GM18873 (cell line): ENCODE results near the gene PXDN.
"Not testable (repeated sequence)": the region's sequence is repeated elsewhere in the genome, so short reads cannot be mapped to it uniquely, and the experiment has no call there.

Experiments
- ATAC-seq: cut with Tn5 transposase; IDR thresholded peaks from one replicate; pipeline ENCODE4 v1.9.1; 2021; ENCODE audit warnings: mild to moderate bottlenecking, moderate library complexity, moderate number of reproducible peaks; ENCODE audit not compliant: unreplicated experiment, low FRiP score

PXDN gene

DNA sequence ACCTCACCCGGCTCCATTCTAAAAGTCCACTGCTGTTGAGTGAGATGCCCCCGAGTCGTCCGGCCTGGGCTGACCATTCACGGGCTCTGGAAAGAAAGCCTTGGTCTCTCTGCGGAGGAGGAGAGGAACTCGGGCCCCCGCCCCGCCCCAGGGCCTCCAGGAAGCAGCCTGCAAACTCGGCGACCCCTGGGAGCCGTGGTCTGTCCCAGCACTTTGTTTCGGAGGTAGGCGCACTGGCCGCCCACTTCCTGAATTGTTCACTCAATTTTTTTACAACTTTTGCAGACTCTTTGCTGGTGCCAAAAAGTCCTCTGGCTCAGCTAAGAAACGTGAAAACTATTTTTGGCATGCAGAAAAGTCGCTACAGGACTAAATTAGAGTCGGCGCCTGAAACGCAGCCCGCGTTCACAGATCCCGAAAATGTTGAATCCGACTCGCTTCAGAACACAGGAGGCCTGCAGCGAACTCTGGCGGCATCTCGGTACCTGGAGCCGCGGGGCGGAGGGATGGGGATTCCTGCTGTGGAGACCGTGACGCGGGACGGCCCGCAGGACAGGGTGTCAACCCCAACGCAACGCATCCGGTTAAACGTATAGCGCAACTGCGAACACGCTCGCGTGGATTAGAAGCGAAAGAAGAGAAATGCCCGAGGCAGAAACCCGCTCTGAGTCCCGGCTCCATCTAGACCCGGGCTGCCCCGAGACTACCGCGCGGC lies 1.5 kb downstream of the PXDN start:
- ATAC-seq: no peak

DNA sequence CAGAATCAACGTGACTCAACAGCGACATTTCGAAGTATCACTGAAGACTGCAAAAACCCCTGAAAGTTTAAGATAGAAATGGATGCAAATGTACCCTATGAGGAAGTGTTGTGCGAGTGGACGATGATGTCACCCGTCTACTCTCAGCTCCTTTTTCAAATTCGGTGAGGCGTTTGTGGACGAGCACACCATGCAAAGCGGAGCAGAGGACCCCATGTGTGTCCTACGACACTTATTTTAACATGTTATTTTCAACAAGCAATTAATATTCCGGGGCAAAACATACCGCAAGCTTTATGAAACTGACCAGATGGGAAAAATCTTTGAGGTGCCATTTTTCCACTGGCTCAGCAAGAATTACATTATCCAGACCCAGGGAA lies 2.0 kb downstream of the PXDN start:
- ATAC-seq: no peak

DNA sequence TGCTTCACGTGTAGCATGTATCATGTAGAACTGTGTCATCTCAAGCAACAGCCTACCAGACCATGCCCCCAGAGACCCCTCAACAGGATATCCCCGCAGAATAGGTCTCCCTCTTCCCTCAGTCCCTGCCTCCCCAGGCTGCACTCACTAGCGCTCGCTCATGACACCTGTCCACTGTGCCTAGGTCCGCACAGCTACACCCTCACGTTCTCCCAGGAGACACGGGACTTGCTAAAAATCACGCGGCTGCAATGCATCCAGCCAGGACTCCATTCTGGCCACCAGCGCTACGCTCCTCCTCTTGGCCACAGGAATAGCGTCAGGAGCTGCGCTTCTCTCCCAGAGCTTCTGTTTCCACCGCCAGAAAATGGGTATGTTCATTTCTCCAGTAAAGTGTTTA lies 2.5 kb downstream of the PXDN start:
- ATAC-seq: no peak

DNA sequence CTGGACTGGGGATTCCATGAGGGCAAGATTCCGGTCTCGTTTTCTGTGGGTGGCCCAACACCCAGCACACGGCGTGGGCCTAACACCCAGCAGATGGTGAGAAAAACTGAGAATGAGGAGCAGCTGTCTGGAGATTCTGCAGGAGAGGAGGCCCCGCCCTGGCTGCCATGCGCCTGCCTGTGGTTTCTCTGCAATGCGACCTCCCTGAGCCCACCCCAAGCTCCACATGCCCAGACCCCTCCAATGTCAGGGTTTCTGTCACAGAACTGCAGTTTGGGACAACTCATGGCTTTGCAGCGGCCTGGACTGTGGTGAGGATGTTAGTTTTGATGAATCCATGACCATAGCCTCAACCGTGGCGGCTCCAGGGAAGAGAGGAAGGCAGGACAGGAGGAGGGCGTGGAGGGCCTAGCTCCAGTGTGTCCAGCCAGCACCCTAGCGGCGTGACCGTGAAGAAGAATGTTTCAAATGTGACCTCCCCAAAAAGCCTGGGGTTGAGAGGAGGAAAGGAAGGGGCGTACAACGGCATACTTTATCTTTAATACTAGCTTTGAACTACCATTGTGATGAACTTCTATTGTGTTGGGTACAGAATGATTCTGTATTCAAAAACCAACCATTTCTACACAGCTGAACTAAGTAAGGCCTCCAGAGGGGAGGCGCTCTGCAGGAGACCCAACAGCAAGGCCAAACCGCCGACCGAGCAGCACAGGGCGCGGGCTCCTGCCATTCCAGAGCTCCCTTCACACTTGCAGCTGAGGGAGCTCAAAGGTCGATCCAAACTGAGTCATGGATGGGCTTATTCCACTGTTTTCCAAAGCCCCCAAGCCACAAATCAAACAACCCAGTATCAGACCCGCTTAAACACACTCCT lies 3.4 kb downstream of the PXDN start:
- ATAC-seq: no peak

DNA sequence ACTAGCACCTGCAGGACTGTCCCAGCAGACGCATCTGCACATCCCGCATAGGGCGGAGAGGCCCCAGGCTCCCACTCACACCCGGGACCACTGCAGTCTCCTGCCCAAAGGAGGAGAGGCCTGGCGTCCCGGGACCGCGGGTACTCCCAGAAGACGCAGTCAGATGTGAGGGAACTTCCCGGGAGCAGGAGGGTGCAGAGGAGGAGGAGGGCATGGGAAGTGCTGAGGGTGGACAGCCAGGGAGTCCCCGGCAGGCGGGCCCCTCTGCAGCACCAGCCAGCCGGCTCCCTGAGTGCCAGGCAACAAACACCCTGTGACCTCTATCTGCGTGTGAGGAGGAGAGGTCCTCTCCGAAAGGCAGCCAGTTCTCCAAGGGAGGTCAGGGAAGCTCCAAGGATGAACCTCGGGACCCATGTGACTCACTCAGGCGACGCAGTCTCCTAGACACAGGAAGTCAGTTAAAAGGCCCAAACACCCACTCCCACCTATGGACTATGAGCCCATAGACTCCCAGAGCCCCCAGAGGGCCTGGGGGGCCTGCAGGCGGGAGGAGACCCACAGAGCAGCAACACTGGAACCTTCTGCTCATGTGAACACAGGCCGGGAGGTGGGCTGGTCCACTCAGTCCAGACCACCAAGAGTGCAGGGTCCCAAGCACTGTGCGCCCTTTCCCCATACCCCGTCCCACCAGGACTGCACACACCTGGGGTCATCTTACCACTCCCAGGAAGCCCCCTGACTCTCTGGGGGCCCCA lies 4.2 kb downstream of the PXDN start:
- ATAC-seq: no peak

DNA sequence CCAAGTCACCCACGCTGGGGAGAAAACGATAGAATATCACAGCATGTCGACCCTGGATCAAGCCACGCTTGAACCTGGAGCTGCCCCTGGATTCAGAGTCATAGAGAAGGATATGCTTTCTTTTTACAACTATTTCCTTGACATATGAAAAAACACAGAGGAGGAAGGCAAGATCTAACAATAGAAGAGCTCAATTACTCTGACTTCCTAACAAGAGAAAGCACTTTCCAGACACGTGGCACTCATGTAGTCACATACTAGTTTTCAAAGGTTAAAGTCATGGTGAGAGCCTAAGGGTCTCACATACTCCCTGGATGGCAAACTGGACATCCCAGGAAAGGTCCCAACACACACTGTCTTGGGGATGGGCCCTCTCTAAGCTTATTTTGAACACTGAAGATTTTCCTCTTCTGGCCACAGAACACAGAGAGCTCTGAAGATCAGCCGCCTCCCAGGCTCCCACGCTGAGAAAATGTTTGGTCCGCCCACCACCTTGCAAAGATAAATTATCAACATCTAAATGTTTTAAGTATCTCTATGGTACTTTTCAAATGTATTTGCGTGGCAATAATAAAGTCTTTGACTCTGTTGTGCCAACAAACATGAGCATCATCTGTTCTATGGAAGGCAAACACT lies 4.9 kb downstream of the PXDN start:
- ATAC-seq: no peak

DNA sequence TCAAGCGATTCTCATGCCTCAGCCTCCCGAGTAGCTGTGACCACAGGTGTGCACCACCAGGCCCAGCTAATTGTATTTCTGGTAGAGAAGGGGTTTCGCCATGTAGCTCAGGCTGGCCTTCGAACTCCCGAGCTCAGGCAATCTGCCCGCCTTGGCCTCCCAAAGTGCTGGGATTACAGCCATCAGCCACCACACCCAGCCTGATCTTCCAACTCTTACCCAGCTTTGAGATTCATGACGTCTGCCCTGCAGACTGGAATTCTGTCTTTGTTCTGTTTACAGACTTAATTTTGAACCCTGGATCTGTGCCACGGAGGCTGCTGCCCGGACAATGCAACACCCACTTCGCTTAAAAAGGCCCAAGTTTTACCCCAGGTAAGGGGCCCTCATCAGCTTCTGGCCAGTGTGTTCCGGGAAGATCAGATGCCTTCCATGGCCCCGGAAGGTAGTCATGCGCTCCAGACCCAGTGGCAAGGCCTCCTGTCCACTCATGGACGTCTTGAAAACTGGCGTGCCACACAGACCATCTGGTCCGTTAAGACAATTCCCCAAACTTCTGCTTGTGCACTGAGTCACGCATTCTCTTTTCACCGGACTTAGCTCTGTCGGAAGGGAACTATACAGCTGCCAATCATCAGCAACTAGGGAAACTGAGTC lies 5.5 kb downstream of the PXDN start:
- ATAC-seq: no peak

DNA sequence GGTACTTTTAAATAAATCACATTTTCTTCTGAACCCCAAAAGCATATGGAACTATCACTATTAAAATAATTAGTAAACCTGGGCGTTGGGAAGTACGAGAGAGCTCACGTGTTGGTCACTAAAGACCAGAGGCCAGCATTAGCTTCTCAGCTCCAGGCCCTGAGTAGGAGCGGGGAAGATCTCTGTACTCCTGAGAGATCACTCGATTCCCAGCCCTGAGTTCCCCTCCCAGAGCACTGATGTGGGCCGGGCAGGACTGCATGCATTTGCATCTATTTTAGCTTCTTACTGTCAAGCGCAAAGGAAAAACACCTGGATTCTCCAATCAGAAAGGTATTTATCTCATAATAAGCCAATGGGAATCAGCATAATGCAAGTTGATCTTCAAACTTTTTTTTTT lies 6.2 kb downstream of the PXDN start:
- no peak for ATAC-seq

DNA sequence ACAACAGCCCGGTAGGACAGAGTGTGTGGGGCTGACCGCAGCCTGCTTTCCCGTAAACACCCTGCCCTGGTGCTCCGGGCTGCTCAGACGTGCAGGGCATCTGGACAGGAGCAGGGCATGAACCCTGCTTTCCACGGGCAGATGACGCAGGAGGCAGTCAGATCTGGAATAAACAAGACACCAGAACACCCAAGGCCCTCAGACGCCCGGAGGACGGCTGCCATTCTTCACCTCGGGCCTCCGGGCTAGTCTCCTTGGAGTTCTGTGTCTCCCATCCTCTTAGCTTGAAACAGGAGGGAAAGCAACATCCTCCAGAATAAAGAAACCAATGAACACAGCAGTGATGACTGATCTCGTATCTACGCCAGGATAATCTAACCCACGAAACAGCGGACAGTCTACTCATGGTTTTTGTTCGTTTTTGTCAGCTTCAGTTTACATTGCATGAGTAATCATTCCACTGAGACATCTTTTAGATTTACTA lies 7.3 kb downstream of the PXDN start:
- ATAC-seq: no peak

DNA sequence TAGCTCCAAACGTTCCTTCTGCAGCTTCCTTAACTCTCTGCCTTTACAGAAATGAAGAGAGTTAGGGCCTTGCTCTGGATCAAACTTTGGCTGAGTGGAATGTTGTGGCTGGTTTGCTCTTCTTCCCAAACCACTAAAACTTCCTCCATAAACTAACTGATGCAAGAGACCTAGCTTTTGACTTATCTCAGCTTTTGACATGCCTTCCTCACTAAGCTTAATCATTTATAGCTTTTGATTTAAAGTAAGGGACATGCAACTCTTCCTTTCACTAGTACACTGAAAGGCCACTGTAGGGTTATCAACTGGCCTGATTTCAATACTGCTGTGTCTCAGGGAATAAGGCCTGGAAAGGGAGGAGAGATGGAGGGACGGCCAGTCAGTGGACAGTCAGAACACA lies 8.3 kb downstream of the PXDN start:
- no peak for ATAC-seq

DNA sequence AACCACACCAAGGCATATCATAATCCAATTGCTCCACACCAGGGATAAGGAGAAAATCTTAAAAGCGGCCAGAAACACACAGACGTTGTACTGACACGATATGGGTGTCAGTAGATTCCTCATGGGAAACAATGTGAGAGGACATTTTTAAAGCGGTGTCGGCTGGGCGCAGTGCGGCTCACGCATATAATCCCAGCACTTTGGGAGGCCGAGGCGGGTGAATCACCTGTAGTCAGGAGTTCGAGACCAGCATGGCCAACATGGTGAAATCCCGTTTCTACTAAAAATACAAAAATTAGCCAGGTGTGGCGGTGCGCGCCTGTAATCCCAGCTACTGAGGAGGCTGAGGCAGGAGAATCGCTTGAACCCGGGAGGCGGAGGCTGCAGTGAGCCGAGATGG lies 11.0 kb downstream of the PXDN start:
- ATAC-seq: not testable (repeated sequence)

DNA sequence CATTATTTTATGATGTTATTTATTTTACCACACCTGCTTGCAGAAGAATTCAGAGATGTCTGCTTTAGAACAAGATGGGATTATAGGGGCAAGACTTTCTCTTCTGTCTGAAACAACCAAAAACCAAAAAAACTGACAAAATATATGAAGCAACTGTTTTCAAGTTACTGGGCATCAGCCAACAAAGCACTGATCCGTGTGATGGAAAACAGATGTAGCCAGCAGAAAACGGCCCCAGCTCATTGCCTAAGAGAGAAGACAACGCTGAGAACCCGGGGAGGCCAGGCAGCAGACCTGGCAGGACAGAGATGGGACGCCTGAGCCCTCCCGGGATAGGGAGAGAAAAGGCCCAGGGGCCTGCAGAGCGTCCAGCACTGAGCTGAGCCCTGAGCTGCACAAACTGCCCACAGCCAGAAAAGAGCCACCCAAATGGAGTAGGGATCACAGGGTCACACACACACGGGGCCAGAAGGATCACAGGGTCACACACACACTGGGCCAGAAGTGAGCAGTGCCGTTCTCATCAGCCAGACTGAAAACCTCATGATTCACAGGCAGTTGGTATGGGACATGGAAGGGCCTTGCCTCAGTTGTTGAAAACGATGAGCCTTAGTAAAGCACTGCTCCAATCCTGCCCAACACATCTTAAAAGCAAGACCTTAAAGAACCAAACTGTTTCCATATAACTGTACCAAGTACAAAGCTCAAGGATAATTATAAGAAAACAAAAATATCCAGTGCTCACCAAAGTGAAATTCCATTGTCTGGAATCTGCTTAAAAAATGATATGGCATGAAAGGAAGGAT lies 12.1 kb downstream of the PXDN start:
- no peak for ATAC-seq

DNA sequence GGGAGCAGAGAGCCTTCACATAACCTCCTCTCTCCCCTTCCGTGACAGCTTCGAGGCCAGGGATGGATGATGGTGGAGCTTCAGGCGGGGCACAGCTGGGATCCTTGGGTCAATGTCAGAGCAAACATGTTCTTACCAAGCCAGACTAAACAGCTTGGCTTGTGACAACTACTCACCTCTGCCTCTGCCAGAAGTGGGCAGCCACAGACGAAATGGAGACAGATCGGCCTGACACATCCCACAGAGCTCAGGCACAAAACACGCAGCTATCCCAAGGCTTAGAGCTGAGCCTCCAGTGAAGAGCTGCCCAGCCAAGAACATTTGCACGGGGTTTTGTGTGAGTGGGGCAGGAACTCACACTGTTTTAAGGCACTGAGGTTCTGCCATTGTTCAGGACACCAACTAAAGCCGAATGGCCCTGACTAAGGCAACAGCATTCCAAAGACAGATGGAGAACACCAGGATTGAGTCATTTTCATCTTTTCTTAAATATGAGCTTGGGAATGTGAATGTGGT lies 12.8 kb downstream of the PXDN start:
- ATAC-seq: no peak

DNA sequence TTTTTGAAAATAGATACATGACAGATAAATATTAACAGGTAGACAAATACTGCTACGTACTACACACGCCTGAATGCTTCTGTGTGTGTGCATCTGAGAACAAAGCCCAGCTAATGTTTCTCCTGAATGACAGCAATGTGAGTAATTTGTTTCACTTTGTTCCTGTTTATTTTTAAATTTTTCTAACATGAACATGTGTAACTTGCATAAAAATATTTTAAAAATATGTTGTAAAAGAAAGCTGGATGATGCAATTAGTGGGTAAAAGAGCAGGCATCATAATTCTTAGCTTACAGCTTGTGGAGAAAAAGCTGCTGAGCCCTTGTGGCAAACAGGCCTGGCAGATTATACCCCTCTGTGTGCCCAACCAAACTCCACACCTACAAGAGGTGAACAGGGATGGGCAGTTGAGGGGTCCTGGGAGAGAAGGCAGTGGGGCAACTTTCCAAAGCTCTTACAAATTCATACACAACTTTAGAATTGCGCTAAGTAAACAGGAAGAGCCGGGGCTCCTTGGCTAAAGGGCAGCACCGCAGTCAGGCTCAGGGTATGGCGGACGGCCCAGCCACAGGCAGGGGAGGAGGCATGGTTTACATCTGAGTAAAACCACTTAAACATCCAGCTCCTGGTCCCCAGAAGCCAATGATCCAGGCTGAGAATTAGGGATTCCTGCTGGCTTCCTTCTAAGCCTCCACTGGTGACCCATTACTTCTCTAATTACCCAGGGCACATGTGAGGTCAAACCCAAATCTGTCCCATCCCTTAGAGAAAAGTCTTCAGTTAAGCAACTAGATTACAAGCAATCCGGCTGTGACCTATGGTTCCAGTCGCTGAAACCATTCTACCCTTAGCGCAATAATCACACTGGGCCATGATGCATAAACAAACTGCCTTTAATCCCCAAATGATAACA lies 14.0 kb downstream of the PXDN start:
- ATAC-seq: no peak

DNA sequence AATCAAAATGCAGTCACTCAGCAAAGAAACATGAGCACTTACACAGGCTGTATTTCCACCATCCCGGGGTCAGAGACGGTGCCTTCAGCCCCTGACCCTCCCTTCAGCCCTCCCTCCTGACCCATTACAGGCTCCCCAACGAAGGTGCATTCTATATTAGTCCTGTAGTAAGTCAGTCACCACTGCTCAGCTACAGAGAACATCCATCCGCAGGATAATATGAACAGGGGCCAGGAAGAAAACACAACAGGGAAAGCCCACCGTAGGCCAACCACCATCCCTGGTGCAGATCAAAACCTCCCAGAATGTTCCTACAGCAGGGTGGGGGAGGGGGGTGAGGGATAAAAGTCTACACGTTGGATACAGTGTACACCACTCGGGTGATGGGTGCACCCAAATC lies 15.1 kb downstream of the PXDN start:
- no peak for ATAC-seq

DNA sequence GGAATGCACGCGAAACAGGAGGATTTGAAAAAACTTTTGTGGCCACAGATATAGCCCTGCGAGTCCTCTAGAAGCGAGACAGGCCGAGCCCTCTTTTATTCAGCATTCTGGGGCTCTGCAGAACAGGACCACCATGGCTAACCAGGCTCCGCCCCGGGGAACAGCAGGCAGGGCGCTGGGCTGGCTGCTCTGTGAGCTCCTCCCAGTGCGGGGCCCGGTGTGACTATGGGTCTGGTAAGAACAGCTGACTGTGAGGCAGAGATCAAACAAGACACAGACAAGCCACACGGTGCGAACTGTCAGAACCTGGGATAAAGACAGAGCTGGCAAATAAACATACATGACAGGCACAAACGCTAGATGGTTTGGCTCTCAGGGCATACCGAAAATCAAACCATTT lies 15.5 kb downstream of the PXDN start:
- ATAC-seq: no peak

DNA sequence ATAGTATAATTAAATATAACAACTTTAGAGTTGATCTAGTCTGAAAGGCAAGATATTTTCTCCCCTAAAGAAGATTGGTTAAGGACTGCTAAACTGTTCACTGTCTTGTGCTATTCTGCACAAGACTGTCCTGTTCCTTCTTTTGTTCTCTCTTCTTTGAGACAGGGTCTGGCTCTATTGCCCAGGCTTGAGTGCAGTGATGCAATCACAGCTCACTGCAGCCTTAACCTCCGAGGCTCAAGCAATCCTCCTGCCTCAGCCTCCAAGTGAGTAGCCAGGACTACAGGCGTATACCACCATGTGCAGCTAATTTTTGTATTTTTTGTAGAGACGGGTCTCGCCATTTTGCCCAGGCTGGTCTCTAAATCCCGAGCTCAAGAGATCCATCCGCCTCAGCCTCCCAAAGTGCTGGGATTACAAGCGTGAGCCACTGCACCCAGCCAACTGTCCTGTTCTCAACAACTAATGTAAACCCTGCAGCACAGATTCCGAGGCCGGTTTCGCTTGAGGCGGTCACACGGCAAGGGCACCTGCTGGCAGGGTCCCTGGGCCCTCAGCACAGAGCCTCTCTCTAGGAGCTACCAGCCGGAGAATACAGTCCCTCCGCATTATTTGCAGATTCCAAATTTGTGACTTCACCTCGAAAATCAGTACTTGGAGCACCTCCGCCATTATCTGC lies 16.4 kb downstream of the PXDN start:
- ATAC-seq: no peak
